ENCODE results near the gene TOGARAM2.

TOGARAM2 gene

GRCh38 chr2:29006092-29006979 lies 25.2 kb downstream of the TOGARAM2 start:
- H3K27ac ChIP-seq: no peak overlapping the region
- TF ChIP-seq CTCF (IDR thresholded peaks at IDR 0.05) (no peak), ZFX (IDR thresholded peaks at IDR 0.05; ENCODE audit: borderline replicate concordance) (no peak)

GRCh38 chr2:29006980-29007301 lies 25.8 kb downstream of the TOGARAM2 start:
- H3K27ac ChIP-seq: no peak overlapping the region
- TF ChIP-seq CTCF (IDR thresholded peaks at IDR 0.05) (no peak), ZFX (IDR thresholded peaks at IDR 0.05; ENCODE audit: borderline replicate concordance) (no peak)

GRCh38 chr2:29009270-29009669 lies 28.2 kb downstream of the TOGARAM2 start:
- TF ChIP-seq ZFX (IDR thresholded peaks at IDR 0.05; ENCODE audit: borderline replicate concordance) (no peak), CTCF (IDR thresholded peaks at IDR 0.05) (no peak)
- no peak overlapping the region for H3K27ac ChIP-seq

GRCh38 chr2:29009711-29010677 lies 28.9 kb downstream of the TOGARAM2 start:
- TF ChIP-seq ZFX (IDR thresholded peaks at IDR 0.05; ENCODE audit: borderline replicate concordance) (no peak), CTCF (IDR thresholded peaks at IDR 0.05) (no peak)
- H3K27ac ChIP-seq: no peak overlapping the region

GRCh38 chr2:29010946-29011345 lies 29.8 kb downstream of the TOGARAM2 start:
- TF ChIP-seq ZFX (IDR thresholded peaks at IDR 0.05; ENCODE audit: borderline replicate concordance) (no peak), CTCF (IDR thresholded peaks at IDR 0.05) (no peak)
- H3K27ac ChIP-seq: no peak overlapping the region

GRCh38 chr2:29011418-29012060 lies 30.4 kb downstream of the TOGARAM2 start:
- no peak for TF ChIP-seq CTCF (IDR thresholded peaks at IDR 0.05)
- TF ChIP-seq ZFX (IDR thresholded peaks at IDR 0.05; ENCODE audit: borderline replicate concordance): no peak
- H3K27ac ChIP-seq: no peak overlapping the region

All from 22Rv1 (cell line).